Prostate gland (tissue), 2 donors: ENCODE results near the gene CDC16. TPM values are rescaled to one million over a fixed set of nuclear protein-coding genes. Genes with fewer than 3 reads are reported as not detected.

Experiments
- DNase-seq: peaks from one replicate; pipeline ENCODE4 v3.0.0-alpha.2; 2019; ENCODE audit warnings: low spot score
- H3K27ac ChIP-seq, 2 donors: fragments of 200-600 bp; sonication (generic); 2 replicates each; pipeline ENCODE4 v1.5.1; 2017 to 2019
- H3K27me3 ChIP-seq: fragments of 200-600 bp; sonication (generic); replicated peaks from 2 replicates; pipeline ENCODE4 v1.5.1; 2019; ENCODE audit not compliant: insufficient read depth
- H3K36me3 ChIP-seq, 2 donors: fragments of 200-600 bp; sonication (generic); 1 replicate in 1 of 2; 2 replicates in 1 of 2; pipeline versions ENCODE4 v1.5.1 to v1.8.1; 2017 to 2019
- H3K4me1 ChIP-seq: fragments of 200-600 bp; sonication (generic); replicated peaks from 2 replicates; pipeline ENCODE4 v1.5.1; 2019
- H3K4me3 ChIP-seq, 2 donors: fragments of 200-600 bp; sonication (generic); 2 replicates each; pipeline ENCODE4 v1.5.1; 2017 to 2019
- H3K9me3 ChIP-seq: fragments of 200-600 bp; sonication (generic); 2 replicates; pipeline ENCODE4 v1.5.1; 2017
- POLR2A ChIP-seq: fragments of 450-650 bp; IDR thresholded peaks from one replicate; pipeline ENCODE4 v1.6.1; 2016; ENCODE audit warnings: antibody characterized with exemption, mild to moderate bottlenecking
- POLR2AphosphoS5 ChIP-seq: sonication (generic); formaldehyde crosslinking; IDR thresholded peaks from one replicate; pipeline ENCODE4 v1.6.1; 2017; ENCODE audit warnings: antibody characterized with exemption
- WGBS: methylation state at CpG from one replicate; pipeline ENCODE4 v1.1.5; 2018; 5-methylcytosine and 5-hydroxymethylcytosine counted together
- intact Hi-C: fragments of 100-400 bp; cut with DNase I; formaldehyde crosslinking; loops from one replicate; pipeline ENCODE4 v1.14.2; 2022
- total RNA-seq, 2 donors: library from RNA; depleted of rRNA; stranded (reverse); fragments of >200 nt; gene quantifications; one replicate each; pipeline ENCODE4 v1.1.0, GENCODE V29; 2016
- TF ChIP-seq, protein P1 (sequence below), 4 experiments: fragments of 200-600 bp in 2 of 4; fragments of 450-650 bp in 2 of 4; sonication (generic) in 2 of 4; IDR thresholded peaks; 1 replicate in 3 of 4; 2 replicates in 1 of 4; pipeline ENCODE4 v1.5.1; 2016 to 2019; ENCODE audit warnings: antibody characterized with exemption in 4 of 4, mild to moderate bottlenecking in 2 of 4, moderate library complexity in 2 of 4

CDC16 gene
- total RNA-seq, 2 donors from 2014 or later = 37.7 to 75.0 TPM

DNA sequence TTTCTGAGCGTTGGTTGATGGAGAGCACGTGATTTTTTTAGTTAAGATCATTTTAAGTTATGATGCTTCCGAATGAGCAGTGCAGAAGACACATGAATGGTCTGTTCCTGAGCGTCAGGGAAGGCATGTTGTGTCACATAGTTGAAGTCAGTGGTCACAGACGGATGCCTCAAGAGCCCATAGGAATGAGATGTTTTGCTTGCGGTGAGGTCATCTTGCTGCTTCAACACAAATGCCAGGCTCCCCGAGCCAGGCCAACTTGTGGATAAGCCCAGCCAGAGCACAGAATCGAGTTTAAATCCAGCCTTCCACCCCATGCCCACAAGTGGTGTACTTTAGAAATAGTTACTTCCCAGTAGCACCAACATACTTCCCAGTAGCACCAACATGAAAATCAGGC is 52.1 kb downstream of the CDC16 start:
- no peaks in the 10 kb centered on the region for H3K27me3 ChIP-seq
- intact Hi-C loops = no loop called here
- no peak overlapping the region for H3K27ac ChIP-seq
- no peaks in the 10 kb centered on the region for H3K36me3 ChIP-seq
- no peak overlapping the region for H3K4me3 ChIP-seq
- no peak for DNase-seq
- H3K9me3 ChIP-seq = no peaks in the 10 kb centered on the region
- TF ChIP-seq POLR2AphosphoS5 = no peak
- TF ChIP-seq POLR2A = no peak
- TF ChIP-seq, protein P1, sequence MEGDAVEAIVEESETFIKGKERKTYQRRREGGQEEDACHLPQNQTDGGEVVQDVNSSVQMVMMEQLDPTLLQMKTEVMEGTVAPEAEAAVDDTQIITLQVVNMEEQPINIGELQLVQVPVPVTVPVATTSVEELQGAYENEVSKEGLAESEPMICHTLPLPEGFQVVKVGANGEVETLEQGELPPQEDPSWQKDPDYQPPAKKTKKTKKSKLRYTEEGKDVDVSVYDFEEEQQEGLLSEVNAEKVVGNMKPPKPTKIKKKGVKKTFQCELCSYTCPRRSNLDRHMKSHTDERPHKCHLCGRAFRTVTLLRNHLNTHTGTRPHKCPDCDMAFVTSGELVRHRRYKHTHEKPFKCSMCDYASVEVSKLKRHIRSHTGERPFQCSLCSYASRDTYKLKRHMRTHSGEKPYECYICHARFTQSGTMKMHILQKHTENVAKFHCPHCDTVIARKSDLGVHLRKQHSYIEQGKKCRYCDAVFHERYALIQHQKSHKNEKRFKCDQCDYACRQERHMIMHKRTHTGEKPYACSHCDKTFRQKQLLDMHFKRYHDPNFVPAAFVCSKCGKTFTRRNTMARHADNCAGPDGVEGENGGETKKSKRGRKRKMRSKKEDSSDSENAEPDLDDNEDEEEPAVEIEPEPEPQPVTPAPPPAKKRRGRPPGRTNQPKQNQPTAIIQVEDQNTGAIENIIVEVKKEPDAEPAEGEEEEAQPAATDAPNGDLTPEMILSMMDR (IDR thresholded peaks at IDR 0.05) = no peak
- 92% methylated on average over 8 of the region's 8 CpGs for WGBS
- no peaks in the 10 kb centered on the region for H3K4me1 ChIP-seq

DNA sequence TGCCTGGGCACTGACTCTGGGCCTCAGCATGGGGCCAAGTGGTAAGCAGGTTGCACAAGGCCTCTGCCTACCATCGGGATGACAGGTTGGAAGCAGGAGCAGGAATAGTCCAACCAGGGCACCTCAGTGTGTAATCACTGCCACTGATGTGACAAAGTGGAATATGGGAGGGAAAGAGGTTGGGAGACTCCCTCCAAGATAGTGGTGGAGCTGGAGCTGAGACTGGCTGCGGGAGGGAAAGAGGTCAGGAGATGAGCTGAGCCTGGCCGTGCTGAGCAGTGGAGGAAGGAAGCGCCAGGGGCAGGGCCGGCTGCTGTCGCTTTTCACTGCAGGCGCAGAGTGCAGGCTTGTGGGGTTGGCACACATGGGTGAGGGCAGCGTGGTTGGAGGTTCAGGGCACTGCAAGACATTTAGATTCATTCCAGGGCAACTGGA is 53.5 kb downstream of the CDC16 start:
- WGBS = 99% methylated on average over 8 of the region's 8 CpGs

DNA sequence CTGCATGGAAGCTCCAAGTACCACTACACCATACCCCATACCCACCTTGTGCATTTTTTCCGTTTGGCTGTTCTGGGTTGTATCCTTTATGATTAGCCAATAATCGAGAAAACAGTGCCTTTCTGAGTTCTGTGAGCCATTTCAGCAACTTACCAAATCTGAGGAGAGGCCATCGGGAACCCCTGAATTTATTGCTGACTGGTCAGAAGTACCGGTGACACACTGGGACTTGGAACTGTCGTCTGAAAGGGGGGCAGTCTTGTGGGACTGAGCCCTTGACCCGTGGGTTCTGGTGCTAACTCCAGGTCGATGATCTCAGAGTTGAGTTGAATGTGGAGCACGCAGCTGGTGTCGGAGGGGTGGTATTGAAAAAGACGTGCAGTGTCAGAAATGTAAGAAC is 61.8 kb downstream of the CDC16 start:
- 90% methylated on average over 10 of the region's 10 CpGs for whole genome bisulfite sequencing

More for the DNA sequence above, 53.5 kb downstream of the CDC16 start:
- H3K9me3 ChIP-seq = no peaks in the 10 kb centered on the region
- no peaks in the 10 kb centered on the region for H3K27me3 ChIP-seq
- H3K4me1 ChIP-seq = no peaks in the 10 kb centered on the region
- no peak for DNase-seq
- TF ChIP-seq, protein P1 (IDR thresholded peaks at IDR 0.05) = no peak
- TF ChIP-seq POLR2A = no peak
- no peak for TF ChIP-seq POLR2AphosphoS5
- no peak overlapping the region for H3K4me3 ChIP-seq
- no peaks in the 10 kb centered on the region for H3K36me3 ChIP-seq
- H3K27ac ChIP-seq = no peak overlapping the region
- intact Hi-C loops = no loop called here

DNA sequence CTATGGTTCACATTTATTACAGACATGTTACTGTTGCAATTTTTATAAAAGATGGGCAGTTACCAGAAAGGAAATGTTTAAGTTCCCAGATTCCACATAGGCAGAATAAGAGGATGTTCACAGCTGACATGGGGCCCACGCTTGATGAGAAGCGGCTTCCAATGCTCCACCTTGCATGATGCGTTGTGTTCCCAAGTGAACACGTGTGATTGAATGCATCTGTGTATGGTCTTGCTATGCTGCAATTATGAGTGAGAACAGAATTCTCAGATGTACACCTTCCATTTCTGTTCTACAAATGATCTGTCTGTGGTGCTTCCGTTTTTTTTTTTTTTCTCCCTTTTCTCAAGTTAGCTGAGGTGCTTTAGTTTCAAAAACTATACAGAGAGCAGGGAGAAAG is 62.2 kb downstream of the CDC16 start:
- Histone ChIP-seq H3K27ac (no peak overlapping the region), H3K9me3 (no peaks in the 10 kb centered on the region), H3K4me3 (no peak overlapping the region), H3K27me3 (no peaks in the 10 kb centered on the region), H3K4me1 (no peaks in the 10 kb centered on the region), H3K36me3 (no peaks in the 10 kb centered on the region)
- no peak for DNase-seq
- TF ChIP-seq, protein P1 (IDR thresholded peaks at IDR 0.05) = no peak
- TF ChIP-seq POLR2A = no peak
- TF ChIP-seq POLR2AphosphoS5 = no peak
- intact Hi-C loops = no loop called here
- 87% methylated on average over 5 of the region's 5 CpGs for WGBS

More for the DNA sequence above, 61.8 kb downstream of the CDC16 start:
- intact Hi-C loops = no loop called here
- Histone ChIP-seq H3K4me1 (no peaks in the 10 kb centered on the region), H3K9me3 (no peaks in the 10 kb centered on the region), H3K4me3 (no peak overlapping the region), H3K27me3 (no peaks in the 10 kb centered on the region), H3K36me3 (no peaks in the 10 kb centered on the region), H3K27ac (no peak overlapping the region)
- TF ChIP-seq, protein P1 (IDR thresholded peaks at IDR 0.05) = no peak
- no peak for TF ChIP-seq POLR2A
- TF ChIP-seq POLR2AphosphoS5 = no peak
- DNase-seq = no peak

DNA sequence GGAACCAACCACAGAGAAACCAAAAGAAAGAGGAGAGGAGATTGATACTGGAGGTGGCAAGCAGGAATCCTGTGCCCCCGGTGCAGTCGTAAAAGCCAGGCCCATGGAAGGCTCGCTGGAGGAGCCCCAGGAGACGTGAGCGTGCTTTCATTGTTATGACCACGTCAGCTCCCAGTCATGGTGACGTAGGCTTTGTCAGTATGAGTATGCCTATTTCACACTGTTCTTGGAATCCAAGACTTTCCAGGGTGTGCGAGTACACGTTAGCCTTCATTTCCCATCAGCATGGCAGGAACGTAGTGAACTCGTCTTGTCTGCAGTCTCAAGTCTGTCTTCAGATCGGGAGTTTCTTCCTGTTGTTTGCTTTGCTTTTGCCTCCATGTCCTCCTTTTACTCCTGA is 64.2 kb downstream of the CDC16 start:
- Histone ChIP-seq H3K36me3 (no peaks in the 10 kb centered on the region), H3K4me1 (no peaks in the 10 kb centered on the region), H3K9me3 (no peaks in the 10 kb centered on the region), H3K27ac (no peak overlapping the region), H3K4me3 (no peak overlapping the region), H3K27me3 (no peaks in the 10 kb centered on the region)
- intact Hi-C loops = no loop called here
- no peak for DNase-seq
- WGBS = 78% methylated on average over 12 of the region's 12 CpGs
- TF ChIP-seq POLR2AphosphoS5 (no peak), POLR2A (no peak)
- TF ChIP-seq, protein P1 (IDR thresholded peaks at IDR 0.05) = no peak
